Smooth muscle cell (in vitro differentiated cells): ENCODE data around the gene DDO. TPM values are rescaled to one million over a fixed set of nuclear protein-coding genes. Genes with fewer than 3 reads are reported as not detected.
"Not testable (repeated sequence)": the region's sequence is repeated elsewhere in the genome, so short reads cannot be mapped to it uniquely, and the experiment has no call there.

Experiments used
- DNase-seq: peaks from one replicate; lab custom pipeline; 2025; ENCODE audit not compliant: unreplicated experiment; lab: John Stamatoyannopoulos, UW
- H2AFZ ChIP-seq: fragments of 200-600 bp; sonication (generic); 2 replicates; pipeline ENCODE4 v1.6.0; 2016; ENCODE audit warnings: antibody characterized with exemption, low read depth, mild to moderate bottlenecking
- H3F3A ChIP-seq: fragments of 200-600 bp; sonication (generic); 2 replicates; pipeline ENCODE4 v1.6.0; 2017; ENCODE audit warnings: antibody characterized with exemption, low read depth
- H3K27ac ChIP-seq: fragments of 200-600 bp; sonication (generic); 2 replicates; pipeline ENCODE4 v1.5.1; 2016; ENCODE audit warnings: low read depth, mild to moderate bottlenecking
- H3K27me3 ChIP-seq: fragments of 200-600 bp; sonication (generic); 2 replicates; pipeline ENCODE4 v1.6.1; 2016; ENCODE audit warnings: low read depth, mild to moderate bottlenecking
- H3K36me3 ChIP-seq: fragments of 200-600 bp; sonication (generic); 2 replicates; pipeline ENCODE4 v1.5.1; 2016; ENCODE audit warnings: low read depth
- H3K4me1 ChIP-seq: fragments of 200-600 bp; sonication (generic); 2 replicates; pipeline ENCODE4 v1.5.1; 2016; ENCODE audit warnings: low read depth
- H3K4me2 ChIP-seq: fragments of 200-600 bp; sonication (generic); 2 replicates; pipeline ENCODE4 v1.6.0; 2016; ENCODE audit warnings: mild to moderate bottlenecking
- H3K4me3 ChIP-seq: fragments of 200-600 bp; sonication (generic); 2 replicates; pipeline ENCODE4 v1.5.1; 2016; ENCODE audit warnings: mild to moderate bottlenecking
- H3K79me2 ChIP-seq: fragments of 200-600 bp; sonication (generic); 2 replicates; pipeline ENCODE4 v1.6.0; 2016; ENCODE audit warnings: low read depth, mild to moderate bottlenecking
- H3K9ac ChIP-seq: fragments of 200-600 bp; sonication (generic); 2 replicates; pipeline ENCODE4 v1.6.0; 2016; ENCODE audit warnings: low read depth
- H3K9me3 ChIP-seq: fragments of 200-600 bp; sonication (generic); replicated peaks from 2 replicates; pipeline ENCODE4 v1.5.1; 2016; ENCODE audit warnings: low read depth
- H4K20me1 ChIP-seq: fragments of 200-600 bp; sonication (generic); 2 replicates; pipeline ENCODE4 v1.6.0; 2016; ENCODE audit warnings: low read depth
- CTCF ChIP-seq: fragments of 200-600 bp; sonication (generic); IDR thresholded peaks from 2 replicates; pipeline ENCODE4 v1.5.1; 2017; ENCODE audit warnings: borderline replicate concordance, mild to moderate bottlenecking, antibody characterized with exemption; ENCODE audit not compliant: insufficient read depth, poor library complexity, severe bottlenecking
- WGBS: methylation state at CpG from one replicate; pipeline ENCODE4 v1.1.7; 2016; ENCODE audit warnings: low lambda C conversion rate; 5-methylcytosine and 5-hydroxymethylcytosine counted together
- polyA plus RNA-seq: library from polyadenylated mRNA; unstranded; fragments of >200 nt; fragmentation: Nextera tagmentation; extraction: Ambion mirVana; gene quantifications from 2 replicates; pipeline ENCODE4 v1.2.1, GENCODE V29; 2016
- total RNA-seq: library from RNA; depleted of rRNA; stranded (reverse); fragments of >200 nt; gene quantifications from 2 replicates; pipeline ENCODE4 v1.2.3, GENCODE V29; 2014

The DDO gene
- total and polyA plus RNA-seq, 2 experiments from 2014 or later: not detected

- H2AFZ ChIP-seq: no peak overlapping the region
- no peaks in the 10 kb centered on the region for H4K20me1 ChIP-seq
- 90% methylated on average over 3 of the region's 3 CpGs for WGBS
- DNase-seq: no peak
- H3K4me3 ChIP-seq: no peak overlapping the region
- H3K9ac ChIP-seq: no peak overlapping the region
- H3K27ac ChIP-seq: no peak overlapping the region
- H3K27me3 ChIP-seq: peaks cover under 1% of the 10 kb centered on the region
- no peak overlapping the region for H3K4me2 ChIP-seq
- no peaks in the 10 kb centered on the region for H3K9me3 ChIP-seq
- no peak for TF ChIP-seq CTCF
- H3F3A ChIP-seq: no peaks in the 10 kb centered on the region
- H3K79me2 ChIP-seq: no peaks in the 10 kb centered on the region
- peaks cover 41% of the 10 kb centered on the region for H3K4me1 ChIP-seq
- H3K36me3 ChIP-seq: no peaks in the 10 kb centered on the region
Measured at GRCh38 chr6:110351546-110351945, 63.8 kb downstream of the DDO start.

GRCh38 chr6:110350593-110350992, 64.8 kb downstream of the DDO start:
- H3K9me3 ChIP-seq, DNase-seq, H3K79me2 ChIP-seq, H3K4me3 ChIP-seq, H3K4me2 ChIP-seq, H3K27me3 ChIP-seq, H3K36me3 ChIP-seq, H4K20me1 ChIP-seq, H3K9ac ChIP-seq, H3F3A ChIP-seq, H3K27ac ChIP-seq, H2AFZ ChIP-seq: not testable (repeated sequence)
- 98% methylated on average over 7 of the region's 7 CpGs for WGBS
- H3K4me1 ChIP-seq: peaks cover 34% of the 10 kb centered on the region

GRCh38 chr6:110348961-110349690, 66.2 kb downstream of the DDO start:
- no peak for DNase-seq
- Histone ChIP-seq H3F3A (no peaks in the 10 kb centered on the region), H3K27ac (no peak overlapping the region), H4K20me1 (no peaks in the 10 kb centered on the region), H3K4me3 (no peak overlapping the region), H3K4me1 (peaks cover 21% of the 10 kb centered on the region), H3K79me2 (no peaks in the 10 kb centered on the region), H3K9me3 (no peaks in the 10 kb centered on the region), H2AFZ (no peak overlapping the region), H3K9ac (no peak overlapping the region), H3K36me3 (no peaks in the 10 kb centered on the region), H3K4me2 (no peak overlapping the region), H3K27me3 (no peaks in the 10 kb centered on the region)
- no peak for TF ChIP-seq CTCF
- WGBS: 94% methylated on average over 11 of the region's 11 CpGs

GRCh38 chr6:110345025-110345424, 70.3 kb downstream of the DDO start:
- DNase-seq: no peak
- Histone ChIP-seq H3K27me3 (no peaks in the 10 kb centered on the region), H3K79me2 (no peaks in the 10 kb centered on the region), H4K20me1 (no peaks in the 10 kb centered on the region), H3K9me3 (no peaks in the 10 kb centered on the region), H3K27ac (no peak overlapping the region), H2AFZ (no peak overlapping the region), H3K4me1 (no peaks in the 10 kb centered on the region), H3K4me3 (no peak overlapping the region), H3K9ac (no peak overlapping the region), H3K4me2 (no peak overlapping the region), H3F3A (no peaks in the 10 kb centered on the region), H3K36me3 (no peaks in the 10 kb centered on the region)
- no peak for TF ChIP-seq CTCF
- WGBS: 89% methylated on average over 4 of the region's 4 CpGs
